ENCODE results near the gene NECTIN4.
"Not testable (repeated sequence)": the region's sequence is repeated elsewhere in the genome, so short reads cannot be mapped to it uniquely, and the experiment has no call there.

The NECTIN4 gene

GRCh38 chr1:161082483-161082882 is 6.9 kb downstream of the NECTIN4 start:
- no peak for DNase-seq (ENCODE audit: low read depth)

- DNase-seq (ENCODE audit: low read depth) = no peak
These were observed 7.8 kb downstream of the NECTIN4 start for GRCh38 chr1:161081519-161081918.

GRCh38 chr1:161080441-161081405 is 8.6 kb downstream of the NECTIN4 start:
- DNase-seq (ENCODE audit: low read depth) = no peak

- no peak for DNase-seq (ENCODE audit: low read depth)
These were observed 9.8 kb downstream of the NECTIN4 start for GRCh38 chr1:161079436-161080110.

GRCh38 chr1:161077426-161077825 is 11.9 kb downstream of the NECTIN4 start:
- no peak for DNase-seq (ENCODE audit: low read depth)

- no peak for DNase-seq (ENCODE audit: low read depth)
These were observed 12.9 kb downstream of the NECTIN4 start for GRCh38 chr1:161076410-161076809.

GRCh38 chr1:161074676-161075368 is 14.5 kb downstream of the NECTIN4 start:
- DNase-seq (ENCODE audit: low read depth) = no peak

GRCh38 chr1:161073474-161074121 is 15.8 kb downstream of the NECTIN4 start:
- no peak for DNase-seq (ENCODE audit: low read depth)

- DNase-seq (ENCODE audit: low read depth) = no peak
These were observed 16.5 kb downstream of the NECTIN4 start for GRCh38 chr1:161072751-161073449.

- DNase-seq (ENCODE audit: low read depth) = peak; percentile 39
These were observed 17.4 kb downstream of the NECTIN4 start for GRCh38 chr1:161071886-161072371.

GRCh38 chr1:161070761-161071160 is 18.6 kb downstream of the NECTIN4 start:
- DNase-seq (ENCODE audit: low read depth) = no peak

- no peak for DNase-seq (ENCODE audit: low read depth)
These were observed 19.6 kb downstream of the NECTIN4 start, which contains the start of gene ARHGAP30 for GRCh38 chr1:161069731-161070270. Gene ARHGAP30 (minus strand): TSS chr1:161069891. CDS start chr1:161069624, 267 bp downstream.

GRCh38 chr1:161069241-161069640 is 20.1 kb downstream of the NECTIN4 start:
- DNase-seq (ENCODE audit: low read depth) = no peak

- DNase-seq (ENCODE audit: low read depth) = no peak
These were observed 20.8 kb downstream of the NECTIN4 start for GRCh38 chr1:161068306-161069234.

GRCh38 chr1:161066694-161067093 is 22.7 kb downstream of the NECTIN4 start:
- DNase-seq (ENCODE audit: low read depth) = no peak

- DNase-seq (ENCODE audit: low read depth) = not testable (repeated sequence)
These were observed 23.7 kb downstream of the NECTIN4 start for GRCh38 chr1:161065681-161066080.

GRCh38 chr1:161063936-161064335 is 25.4 kb downstream of the NECTIN4 start:
- not testable (repeated sequence) for DNase-seq (ENCODE audit: low read depth)

- DNase-seq (ENCODE audit: low read depth) = no peak
These were observed 27.9 kb downstream of the NECTIN4 start for GRCh38 chr1:161061419-161061818.

- DNase-seq (ENCODE audit: low read depth) = no peak
These were observed 30.1 kb downstream of the NECTIN4 start for GRCh38 chr1:161059293-161059692.

- no peak for DNase-seq (ENCODE audit: low read depth)
These were observed 34.6 kb downstream of the NECTIN4 start for GRCh38 chr1:161054805-161055204.

Measured in iris pigment epithelial cell (primary cell).